ENCODE data around the gene EYA4. TPM values are rescaled to one million over a fixed set of nuclear protein-coding genes. Genes with fewer than 3 reads are reported as not detected.

The EYA4 gene
- total RNA-seq = 21.4 to 23.1 TPM (median 21.5 TPM) in 3 replicates

- TF ChIP-seq, protein P1, sequence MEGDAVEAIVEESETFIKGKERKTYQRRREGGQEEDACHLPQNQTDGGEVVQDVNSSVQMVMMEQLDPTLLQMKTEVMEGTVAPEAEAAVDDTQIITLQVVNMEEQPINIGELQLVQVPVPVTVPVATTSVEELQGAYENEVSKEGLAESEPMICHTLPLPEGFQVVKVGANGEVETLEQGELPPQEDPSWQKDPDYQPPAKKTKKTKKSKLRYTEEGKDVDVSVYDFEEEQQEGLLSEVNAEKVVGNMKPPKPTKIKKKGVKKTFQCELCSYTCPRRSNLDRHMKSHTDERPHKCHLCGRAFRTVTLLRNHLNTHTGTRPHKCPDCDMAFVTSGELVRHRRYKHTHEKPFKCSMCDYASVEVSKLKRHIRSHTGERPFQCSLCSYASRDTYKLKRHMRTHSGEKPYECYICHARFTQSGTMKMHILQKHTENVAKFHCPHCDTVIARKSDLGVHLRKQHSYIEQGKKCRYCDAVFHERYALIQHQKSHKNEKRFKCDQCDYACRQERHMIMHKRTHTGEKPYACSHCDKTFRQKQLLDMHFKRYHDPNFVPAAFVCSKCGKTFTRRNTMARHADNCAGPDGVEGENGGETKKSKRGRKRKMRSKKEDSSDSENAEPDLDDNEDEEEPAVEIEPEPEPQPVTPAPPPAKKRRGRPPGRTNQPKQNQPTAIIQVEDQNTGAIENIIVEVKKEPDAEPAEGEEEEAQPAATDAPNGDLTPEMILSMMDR (IDR thresholded peaks at IDR 0.05; ENCODE audit: unreplicated experiment) = no peak
- H3K4me3 Mint-ChIP-seq = peak within 1 kb of the TSS; percentile 84
- H3K36me3 Mint-ChIP-seq = no peaks in the 10 kb centered on the region
- peaks cover 30% of the 10 kb centered on the region for H3K4me1 Mint-ChIP-seq
- H3K9me3 Mint-ChIP-seq = no peaks in the 10 kb centered on the region
- DNase-seq (ENCODE audit: low spot score in 2 of 2, unreplicated experiment in 2 of 2) = peak; percentile 25 to 61
- H3K27ac Mint-ChIP-seq = peak within 1 kb of the TSS; percentile 94
- peaks cover 74% of the 10 kb centered on the region for H3K27me3 Mint-ChIP-seq (ENCODE audit: low read depth)
Measured at GRCh38 chr6:133241086-133241900, at the start of gene EYA4. TSS of gene EYA4 (plus strand) at chr6:133241357. CDS start at chr6:133274781, 33,424 bp downstream.

GRCh38 chr6:133193396-133193795, 47.8 kb upstream of the EYA4 start:
- TF ChIP-seq, protein P1 (IDR thresholded peaks at IDR 0.05; ENCODE audit: unreplicated experiment) = no peak
- Mint-ChIP-seq H3K9me3 (peaks cover 22% of the 10 kb centered on the region), H3K4me1 (peaks cover 21% of the 10 kb centered on the region), H3K4me3 (no peak overlapping the region), H3K27me3 (ENCODE audit: low read depth) (peaks cover 18% of the 10 kb centered on the region), H3K27ac (no peak overlapping the region), H3K36me3 (peaks cover 7% of the 10 kb centered on the region)
- no peak for DNase-seq (ENCODE audit: low spot score in 2 of 2, unreplicated experiment in 2 of 2)

DNA sequence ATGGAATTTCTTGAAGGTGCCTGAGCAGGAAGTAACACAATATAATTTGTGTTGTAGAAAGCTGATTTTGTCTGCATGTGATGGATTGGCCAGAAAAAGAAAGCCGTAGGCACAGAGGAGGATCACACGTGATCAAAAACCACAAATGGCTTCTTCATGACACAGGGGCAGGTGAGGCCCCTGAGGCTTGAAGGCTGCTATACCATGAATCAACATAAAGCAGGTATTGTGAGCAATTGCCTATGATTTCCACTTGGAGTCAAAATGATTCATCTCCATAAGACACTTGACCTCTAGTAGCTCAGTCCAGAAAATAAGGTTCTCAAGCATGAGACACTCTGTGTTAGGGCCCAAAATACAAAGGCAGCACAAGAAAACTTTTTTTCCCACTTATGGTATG, 42.4 kb upstream of the EYA4 start:
- no peak overlapping the region for H3K4me3 Mint-ChIP-seq
- H3K27me3 Mint-ChIP-seq (ENCODE audit: low read depth) = peaks cover 55% of the 10 kb centered on the region
- H3K36me3 Mint-ChIP-seq = peaks cover 4% of the 10 kb centered on the region
- DNase-seq (ENCODE audit: low spot score in 2 of 2, unreplicated experiment in 2 of 2) = no peak
- TF ChIP-seq, protein P1 (IDR thresholded peaks at IDR 0.05; ENCODE audit: unreplicated experiment) = no peak
- peak overlapping the region; percentile 61 for H3K27ac Mint-ChIP-seq
- H3K4me1 Mint-ChIP-seq = peaks cover 14% of the 10 kb centered on the region
- H3K9me3 Mint-ChIP-seq = peaks cover 14% of the 10 kb centered on the region

DNA sequence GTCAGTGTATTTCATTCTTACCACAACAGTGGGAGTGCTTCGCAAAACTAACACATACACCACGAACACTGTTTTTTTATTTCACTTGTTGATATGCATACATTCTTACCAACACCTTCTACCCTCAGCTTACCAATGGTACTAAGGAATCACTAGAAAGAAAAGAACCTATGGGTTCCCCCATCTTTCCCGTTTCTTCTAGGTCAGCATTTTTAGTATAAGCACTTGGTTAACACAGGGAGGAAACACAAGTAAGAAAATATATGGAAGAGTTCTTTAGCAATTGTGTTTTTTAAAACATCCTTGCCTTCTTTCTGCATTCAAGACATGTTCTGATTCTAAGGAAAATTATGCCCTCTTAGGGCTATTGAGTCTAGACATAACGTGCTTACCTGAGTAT, 39.9 kb upstream of the EYA4 start:
- Mint-ChIP-seq H3K4me1 (peaks cover 14% of the 10 kb centered on the region), H3K9me3 (no peaks in the 10 kb centered on the region), H3K27ac (no peak overlapping the region), H3K4me3 (no peak overlapping the region), H3K27me3 (ENCODE audit: low read depth) (peaks cover 54% of the 10 kb centered on the region), H3K36me3 (no peaks in the 10 kb centered on the region)
- no peak for DNase-seq (ENCODE audit: low spot score in 2 of 2, unreplicated experiment in 2 of 2)
- TF ChIP-seq, protein P1 (IDR thresholded peaks at IDR 0.05; ENCODE audit: unreplicated experiment) = no peak

DNA sequence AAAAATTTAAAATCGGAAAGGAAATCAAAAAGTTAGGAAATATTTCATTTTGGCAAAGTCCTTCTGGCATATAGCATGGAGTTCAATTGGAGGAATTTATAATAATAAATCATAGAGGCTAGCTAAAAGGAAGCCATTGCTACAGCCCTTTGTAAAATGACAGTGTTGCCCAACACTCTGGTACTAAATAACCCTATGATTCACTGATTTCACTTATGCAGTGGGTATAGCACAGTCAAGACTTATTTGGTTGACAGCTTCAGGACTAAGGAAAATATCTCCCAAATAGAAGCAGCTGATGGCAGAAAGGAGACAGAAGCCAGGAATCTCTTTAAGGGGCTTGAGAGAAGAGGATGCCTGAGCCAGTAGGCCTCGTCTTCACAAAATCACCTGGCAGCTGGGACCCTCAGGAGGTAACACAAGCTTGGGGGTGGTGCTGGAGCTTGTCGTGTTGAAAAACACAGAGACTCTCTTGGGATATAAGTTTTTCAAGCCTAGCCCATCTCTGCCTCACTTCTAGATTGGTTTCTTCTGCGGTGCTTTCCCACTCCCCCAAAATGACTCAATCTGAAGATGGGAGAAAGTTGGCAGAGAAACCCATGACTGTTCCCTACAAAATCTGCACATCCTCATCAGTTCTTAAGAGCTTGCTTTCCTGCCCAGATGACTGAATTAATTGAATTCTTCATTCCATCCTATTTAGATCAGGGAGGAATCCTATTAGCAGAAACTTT, 38.4 kb upstream of the EYA4 start:
- Mint-ChIP-seq H3K4me1 (peaks cover 8% of the 10 kb centered on the region), H3K27ac (no peak overlapping the region), H3K27me3 (ENCODE audit: low read depth) (peaks cover 47% of the 10 kb centered on the region), H3K9me3 (no peaks in the 10 kb centered on the region), H3K4me3 (no peak overlapping the region), H3K36me3 (no peaks in the 10 kb centered on the region)
- TF ChIP-seq, protein P1 (IDR thresholded peaks at IDR 0.05; ENCODE audit: unreplicated experiment) = no peak
- no peak for DNase-seq (ENCODE audit: low spot score in 2 of 2, unreplicated experiment in 2 of 2)
